ENCODE data around the gene ATP1B2. TPM values are rescaled to one million over a fixed set of nuclear protein-coding genes. Genes with fewer than 3 reads are reported as not detected.

The ATP1B2 gene
- total RNA-seq = 0.17 TPM in 1 of 2 replicates, not detected in the other

DNA sequence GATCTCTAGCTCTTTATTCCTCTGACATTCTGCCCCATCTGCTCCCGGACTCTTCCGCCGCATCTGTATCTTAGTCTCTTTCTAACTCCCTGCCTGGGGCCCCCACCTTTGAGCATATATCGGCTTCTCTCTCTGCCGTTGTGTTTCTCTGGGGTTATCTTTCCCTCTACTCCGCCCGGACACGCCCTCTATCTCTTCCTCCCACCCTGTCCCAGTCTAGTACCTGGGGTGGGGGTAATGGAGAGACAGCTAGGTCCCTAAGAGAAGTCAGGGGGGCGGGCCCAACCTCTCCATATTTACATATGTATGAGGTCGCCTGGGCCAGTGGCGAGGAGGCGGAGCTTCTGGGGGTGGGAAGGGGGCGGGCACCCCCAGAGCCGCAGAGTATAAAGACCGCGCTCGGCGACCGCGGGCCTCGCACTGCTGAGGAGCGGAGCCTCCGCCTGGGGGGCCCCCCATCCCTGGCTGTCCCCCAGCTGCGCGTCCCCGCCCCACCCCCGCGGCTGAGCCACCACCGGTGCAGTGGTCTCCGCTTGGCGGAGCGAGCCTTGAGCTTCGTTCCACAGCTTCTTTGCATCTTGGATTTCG is at the start of gene ATP1B2:
Gene ATP1B2 (plus strand): TSS at position 418 of the 588 bp plus-strand sequence. CDS start 593 bp downstream, outside the sequence.

GRCh38 chr17:7614425-7615264 is 36.1 kb upstream of the ATP1B2 start, which contains the start of gene FXR2:
Gene FXR2 (minus strand): TSS chr17:7614897. CDS start chr17:7614532, 365 bp downstream.

GRCh38 chr17:7627250-7628121 is 23.2 kb upstream of the ATP1B2 start, which contains the start of gene SAT2:
Gene SAT2 (minus strand): TSS chr17:7627821. CDS start chr17:7627635, 186 bp downstream.

DNA sequence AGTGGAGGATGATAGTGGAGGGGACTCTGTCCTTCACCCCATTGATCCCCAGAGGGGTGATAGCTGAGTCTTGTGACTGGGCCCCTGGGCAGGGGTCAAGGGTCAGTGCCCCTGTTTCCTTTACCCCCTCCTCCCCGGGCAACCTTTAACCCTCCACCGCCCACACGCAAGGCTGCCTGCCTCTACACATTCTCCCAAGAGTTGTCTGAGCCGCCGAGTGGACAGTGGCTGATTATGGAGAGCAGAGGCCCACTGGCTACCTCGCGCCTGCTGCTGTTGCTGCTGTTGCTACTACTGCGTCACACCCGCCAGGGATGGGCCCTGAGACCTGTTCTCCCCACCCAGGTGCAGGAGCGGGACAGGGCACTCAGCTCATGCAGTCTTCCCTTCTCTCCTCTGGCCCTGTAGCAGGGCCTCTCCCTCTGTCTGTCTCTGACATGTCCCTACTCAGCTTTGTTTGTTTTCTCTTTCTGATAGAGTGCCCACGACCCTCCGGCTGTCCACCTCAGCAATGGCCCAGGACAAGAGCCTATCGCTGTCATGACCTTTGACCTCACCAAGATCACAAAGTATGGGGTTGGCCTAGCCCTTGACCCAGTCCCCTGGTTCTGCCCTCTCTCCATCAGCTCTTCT is 20.7 kb upstream of the ATP1B2 start, which contains the start of gene SHBG:
Gene SHBG (plus strand): TSS at position 197 of the 633 bp plus-strand sequence. CDS start 38 bp downstream, at position 235.

GRCh38 chr17:7687072-7687907 is 36.6 kb downstream of the ATP1B2 start, which contains the start of gene TP53:
Gene TP53 (minus strand): TSS chr17:7687490. CDS start chr17:7676594, 10,896 bp downstream.

GRCh38 chr17:7687908-7688807 is 37.4 kb downstream of the ATP1B2 start, which contains the start of gene WRAP53:
Gene WRAP53 (plus strand): TSS chr17:7688477. CDS start chr17:7688649, 172 bp downstream.

GRCh38 chr17:7704601-7705268 is 54.0 kb downstream of the ATP1B2 start, which contains the start of gene EFNB3:
Gene EFNB3 (plus strand): TSS chr17:7705202. CDS start chr17:7705599, 397 bp downstream.

Other genes starting within 250 kb of the ATP1B2 start
- 95.8 and 132 TPM in 2 replicates for gene TMEM256, start 246.8 kb upstream of the ATP1B2 start, total RNA-seq
- gene NLGN2, start 243.1 kb upstream of the ATP1B2 start, total RNA-seq = 16.1 and 18.2 TPM in 2 replicates
- not detected in 2 replicates for gene SPEM1, start 230.6 kb upstream of the ATP1B2 start, total RNA-seq
- not detected in 2 replicates for gene SPEM2, start 225.3 kb upstream of the ATP1B2 start, total RNA-seq
- not detected in 2 replicates for gene SPEM3, start 222.1 kb upstream of the ATP1B2 start, total RNA-seq
- gene TMEM102, start 215.5 kb upstream of the ATP1B2 start, total RNA-seq = 1.3 and 1.9 TPM in 2 replicates
- gene FGF11, start 211.4 kb upstream of the ATP1B2 start, total RNA-seq = 0.58 and 2.8 TPM in 2 replicates
- 6.8 and 10.3 TPM in 2 replicates for gene CHRNB1, start 205.9 kb upstream of the ATP1B2 start, total RNA-seq
- gene ZBTB4, start 171.3 kb upstream of the ATP1B2 start, total RNA-seq = 27.8 and 44.8 TPM in 2 replicates
- not detected in 2 replicates for gene SLC35G6, start 169.5 kb upstream of the ATP1B2 start, total RNA-seq
- gene POLR2A, start 166.6 kb upstream of the ATP1B2 start, total RNA-seq = 104 and 111 TPM in 2 replicates
- 17.0 and 18.4 TPM in 2 replicates for gene TNFSF12, start 101.9 kb upstream of the ATP1B2 start, total RNA-seq
- gene TNFSF13, start 92.2 kb upstream of the ATP1B2 start, total RNA-seq = 2.0 and 2.2 TPM in 2 replicates
- gene SENP3, start 89.0 kb upstream of the ATP1B2 start, total RNA-seq = 59.2 and 68.1 TPM in 2 replicates
- gene CD68, start 71.3 kb upstream of the ATP1B2 start, total RNA-seq = 30.4 and 79.9 TPM in 2 replicates
- 94.1 and 137 TPM in 2 replicates for gene MPDU1, start 67.1 kb upstream of the ATP1B2 start, total RNA-seq
- 0.66 and 0.73 TPM in 2 replicates for gene SOX15, start 60.8 kb upstream of the ATP1B2 start, total RNA-seq
- 34.9 and 47.3 TPM in 2 replicates for gene FXR2, start 36.0 kb upstream of the ATP1B2 start, total RNA-seq
- 43.8 and 45.5 TPM in 2 replicates for gene SAT2, start 23.1 kb upstream of the ATP1B2 start, total RNA-seq
- 0.17 and 0.29 TPM in 2 replicates for gene SHBG, start 20.8 kb upstream of the ATP1B2 start, total RNA-seq
- gene TP53, start 36.6 kb downstream of the ATP1B2 start, total RNA-seq = 18.3 and 35.4 TPM in 2 replicates
- 3.6 and 6.4 TPM in 2 replicates for gene WRAP53, start 37.6 kb downstream of the ATP1B2 start, total RNA-seq
- gene EFNB3, start 54.3 kb downstream of the ATP1B2 start, total RNA-seq = 0.83 and 1.0 TPM in 2 replicates
- 0.17 and 0.29 TPM in 2 replicates for gene DNAH2, start 66.8 kb downstream of the ATP1B2 start, total RNA-seq
- gene KDM6B, start 183.3 kb downstream of the ATP1B2 start, total RNA-seq = 5.1 and 7.1 TPM in 2 replicates
- gene TMEM88, start 204.1 kb downstream of the ATP1B2 start, total RNA-seq = 0.17 and 0.44 TPM in 2 replicates
- 51.9 and 73.9 TPM in 2 replicates for gene NAA38, start 206.6 kb downstream of the ATP1B2 start, total RNA-seq
- gene CYB5D1, start 207.1 kb downstream of the ATP1B2 start, total RNA-seq = 9.6 and 10.6 TPM in 2 replicates
- 105 and 192 TPM in 2 replicates for gene CHD3, start 237.9 kb downstream of the ATP1B2 start, total RNA-seq